SJCRH30 (cell line): Measurements from ENCODE around the gene TMTC3. TPM values are rescaled to one million over a fixed set of nuclear protein-coding genes. Genes with fewer than 3 reads are reported as not detected.
"Not testable (repeated sequence)": the region's sequence is repeated elsewhere in the genome, so short reads cannot be mapped to it uniquely, and the experiment has no call there.

Source experiments
- DNase-seq, 2 experiments: peaks; one replicate each; pipeline ENCODE4 v3.0.0-alpha.2; 2015 to 2020
- H3K27ac ChIP-seq: fragments of 250-450 bp; sonication (Bioruptor Pico); 2 replicates; pipeline ENCODE4 v1.5.1; 2020; ENCODE audit warnings: mild to moderate bottlenecking, moderate library complexity
- H3K27me3 ChIP-seq: fragments of 250-450 bp; sonication (Bioruptor Pico); 2 replicates; pipeline ENCODE4 v1.5.1; 2020; ENCODE audit warnings: mild to moderate bottlenecking, moderate library complexity
- H3K36me3 ChIP-seq: fragments of 250-450 bp; sonication (Bioruptor Pico); 2 replicates; pipeline ENCODE4 v1.5.1; 2020; ENCODE audit warnings: mild to moderate bottlenecking, moderate library complexity
- H3K4me1 ChIP-seq: fragments of 250-450 bp; sonication (Bioruptor Pico); 2 replicates; pipeline ENCODE4 v1.5.1; 2020; ENCODE audit warnings: mild to moderate bottlenecking, moderate library complexity
- H3K4me3 ChIP-seq: fragments of 250-450 bp; sonication (Bioruptor Pico); 2 replicates; pipeline ENCODE4 v1.5.1; 2020; ENCODE audit warnings: mild to moderate bottlenecking, moderate library complexity
- H3K9me3 ChIP-seq: fragments of 250-450 bp; sonication (Bioruptor Pico); replicated peaks from 2 replicates; pipeline ENCODE4 v1.5.1; 2020; ENCODE audit warnings: mild to moderate bottlenecking, moderate library complexity
- total RNA-seq: library from RNA; depleted of rRNA; stranded (reverse); fragments of >200 nt; shearing (Covaris generic); gene quantifications from 2 replicates; pipeline ENCODE4 v1.2.3, GENCODE V29; 2014; rRNA removed

The TMTC3 gene
- 44.7 and 52.7 TPM in 2 replicates for total RNA-seq

GRCh38 chr12:88141774-88142609, at the start of gene TMTC3, which contains the start of gene CEP290:
TMTC3 (plus strand) TSS chr12:88142307; CDS start chr12:88148316, 6,009 bp downstream.
CEP290 (minus strand) TSS chr12:88142088; CDS start chr12:88141307, 781 bp downstream.
- peak; percentile 95 to 99 for DNase-seq
- peak within 1 kb of the TSS; percentile 56 for H3K27ac ChIP-seq
- peak within 1 kb of the TSS; percentile 71 for H3K4me3 ChIP-seq
- H3K27me3 ChIP-seq = no peaks in the 10 kb centered on the region
- peaks cover 16% of the 10 kb centered on the region for H3K4me1 ChIP-seq
- peaks cover 10% of the 10 kb centered on the region; the same call in 1 of the 2 replicates for H3K36me3 ChIP-seq
- no peaks in the 10 kb centered on the region for H3K9me3 ChIP-seq

- Histone ChIP-seq H3K4me1 (no peaks in the 10 kb centered on the region), H3K36me3 (peaks cover 30% of the 10 kb centered on the region), H3K27ac (no peak overlapping the region), H3K9me3 (no peaks in the 10 kb centered on the region), H3K27me3 (no peaks in the 10 kb centered on the region), H3K4me3 (no peak overlapping the region)
- no peak for DNase-seq
Observed at GRCh38 chr12:88092771-88093170, 49.3 kb upstream of the TMTC3 start.

GRCh38 chr12:88093573-88093972, 48.5 kb upstream of the TMTC3 start:
- no peak overlapping the region for H3K4me3 ChIP-seq
- no peak for DNase-seq
- H3K9me3 ChIP-seq = no peaks in the 10 kb centered on the region

GRCh38 chr12:88108021-88108420, 34.1 kb upstream of the TMTC3 start:
- Histone ChIP-seq H3K4me3 (no peak overlapping the region), H3K27me3 (no peaks in the 10 kb centered on the region), H3K4me1 (no peaks in the 10 kb centered on the region), H3K27ac (no peak overlapping the region), H3K9me3 (no peaks in the 10 kb centered on the region), H3K36me3 (peaks cover 26% of the 10 kb centered on the region)
- no peak for DNase-seq

More at GRCh38 chr12:88093573-88093972, 48.5 kb upstream of the TMTC3 start:
- Histone ChIP-seq H3K36me3 (peaks cover 23% of the 10 kb centered on the region), H3K27ac (no peak overlapping the region), H3K4me1 (no peaks in the 10 kb centered on the region), H3K27me3 (no peaks in the 10 kb centered on the region)

GRCh38 chr12:88111074-88111652, 30.9 kb upstream of the TMTC3 start:
- DNase-seq = peak in 1 of 2 experiments; percentile 37

GRCh38 chr12:88113871-88114270, 28.2 kb upstream of the TMTC3 start:
- H3K27me3 ChIP-seq = no peaks in the 10 kb centered on the region
- peaks cover 54% of the 10 kb centered on the region for H3K36me3 ChIP-seq
- H3K4me3 ChIP-seq = no peak overlapping the region
- no peaks in the 10 kb centered on the region for H3K9me3 ChIP-seq
- no peak for DNase-seq
- H3K4me1 ChIP-seq = no peaks in the 10 kb centered on the region
- no peak overlapping the region for H3K27ac ChIP-seq

More at GRCh38 chr12:88111074-88111652, 30.9 kb upstream of the TMTC3 start:
- Histone ChIP-seq H3K9me3 (no peaks in the 10 kb centered on the region), H3K4me1 (no peaks in the 10 kb centered on the region), H3K27ac (no peak overlapping the region), H3K36me3 (peaks cover 38% of the 10 kb centered on the region), H3K27me3 (no peaks in the 10 kb centered on the region), H3K4me3 (no peak overlapping the region)

GRCh38 chr12:88122666-88123065, 19.4 kb upstream of the TMTC3 start:
- Histone ChIP-seq H3K4me1 (no peaks in the 10 kb centered on the region), H3K27ac (no peak overlapping the region), H3K27me3 (no peaks in the 10 kb centered on the region), H3K9me3 (no peaks in the 10 kb centered on the region), H3K4me3 (no peak overlapping the region), H3K36me3 (peaks cover 26% of the 10 kb centered on the region)
- no peak for DNase-seq

- no peaks in the 10 kb centered on the region for H3K27me3 ChIP-seq
- H3K36me3 ChIP-seq = peaks cover 23% of the 10 kb centered on the region
- DNase-seq = no peak
- no peaks in the 10 kb centered on the region for H3K4me1 ChIP-seq
- no peak overlapping the region for H3K4me3 ChIP-seq
- H3K9me3 ChIP-seq = no peaks in the 10 kb centered on the region
- H3K27ac ChIP-seq = no peak overlapping the region
Observed at GRCh38 chr12:88127099-88127498, 15.0 kb upstream of the TMTC3 start.

GRCh38 chr12:88127855-88128254, 14.3 kb upstream of the TMTC3 start:
- DNase-seq = no peak
- Histone ChIP-seq H3K4me1 (no peaks in the 10 kb centered on the region), H3K9me3 (no peaks in the 10 kb centered on the region), H3K27ac (no peak overlapping the region), H3K36me3 (peaks cover 23% of the 10 kb centered on the region), H3K27me3 (no peaks in the 10 kb centered on the region), H3K4me3 (no peak overlapping the region)

GRCh38 chr12:88132392-88132791, 9.7 kb upstream of the TMTC3 start:
- Histone ChIP-seq H3K9me3 (no peaks in the 10 kb centered on the region), H3K4me3 (no peak overlapping the region), H3K27ac (no peak overlapping the region), H3K36me3 (peaks cover 37% of the 10 kb centered on the region), H3K27me3 (no peaks in the 10 kb centered on the region), H3K4me1 (no peaks in the 10 kb centered on the region)
- no peak for DNase-seq

- not testable (repeated sequence) for H3K27me3 ChIP-seq, H3K9me3 ChIP-seq, H3K4me1 ChIP-seq, H3K4me3 ChIP-seq, DNase-seq, H3K27ac ChIP-seq
- peaks cover 37% of the 10 kb centered on the region for H3K36me3 ChIP-seq
Observed at GRCh38 chr12:88133181-88133580, 8.9 kb upstream of the TMTC3 start.

- H3K36me3 ChIP-seq = peaks cover 20% of the 10 kb centered on the region
- not testable (repeated sequence) for H3K27me3 ChIP-seq, DNase-seq, H3K4me3 ChIP-seq, H3K9me3 ChIP-seq, H3K27ac ChIP-seq
- peaks cover 10% of the 10 kb centered on the region for H3K4me1 ChIP-seq
Observed at GRCh38 chr12:88139711-88140110, 2.4 kb upstream of the TMTC3 start.

- Histone ChIP-seq H3K27me3 (no peaks in the 10 kb centered on the region), H3K9me3 (no peaks in the 10 kb centered on the region), H3K36me3 (peaks cover 10% of the 10 kb centered on the region; the same call in 1 of the 2 replicates), H3K4me3 (peak overlapping the region; percentile 71), H3K27ac (peak overlapping the region; percentile 56), H3K4me1 (peaks cover 16% of the 10 kb centered on the region)
- no peak for DNase-seq
Observed at GRCh38 chr12:88141425-88141773, 708 bp upstream of the TMTC3 start.

- peaks cover 4% of the 10 kb centered on the region; the same call in 1 of the 2 replicates for H3K36me3 ChIP-seq
- H3K9me3 ChIP-seq = no peaks in the 10 kb centered on the region
- peaks cover 16% of the 10 kb centered on the region for H3K4me1 ChIP-seq
- H3K4me3 ChIP-seq = peak overlapping the region; percentile 71
- H3K27me3 ChIP-seq = no peaks in the 10 kb centered on the region
- peak overlapping the region; percentile 56 for H3K27ac ChIP-seq
- DNase-seq = no peak
Observed at GRCh38 chr12:88142610-88142991, 494 bp downstream of the TMTC3 start.

GRCh38 chr12:88144037-88144436, 1.9 kb downstream of the TMTC3 start:
- Histone ChIP-seq H3K27me3 (no peaks in the 10 kb centered on the region), H3K4me1 (peaks cover 16% of the 10 kb centered on the region), H3K9me3 (no peaks in the 10 kb centered on the region), H3K4me3 (no peak overlapping the region), H3K27ac (no peak overlapping the region), H3K36me3 (0 out of 2 replicates have a peak, but pooled peaks cover 6% of the 10 kb centered on the region)
- DNase-seq = no peak
